Skeletal muscle cell (primary cell): ENCODE measurements around the gene MYBPC2.
A peak's percentile ranks its signal among the peaks of the same experiment; 100 is the strongest.
"Not testable (repeated sequence)": the region's sequence is repeated elsewhere in the genome, so short reads cannot be mapped to it uniquely, and the experiment has no call there.

Experiments used
- DNase-seq: peaks from one replicate; pipeline ENCODE4 v3.0.0-alpha.2; 2010; ENCODE audit warnings: low read depth
- H3K4me3 ChIP-seq: 2 replicates; pipeline ENCODE4 v1.5.1; 2011; ENCODE audit warnings: low read depth, mild to moderate bottlenecking, control low read depth, low read length, moderate library complexity

Gene MYBPC2

GRCh38 chr19:50449236-50449899 is 16.7 kb downstream of the MYBPC2 start:
- no peak overlapping the region for H3K4me3 ChIP-seq
- no peak for DNase-seq

DNA sequence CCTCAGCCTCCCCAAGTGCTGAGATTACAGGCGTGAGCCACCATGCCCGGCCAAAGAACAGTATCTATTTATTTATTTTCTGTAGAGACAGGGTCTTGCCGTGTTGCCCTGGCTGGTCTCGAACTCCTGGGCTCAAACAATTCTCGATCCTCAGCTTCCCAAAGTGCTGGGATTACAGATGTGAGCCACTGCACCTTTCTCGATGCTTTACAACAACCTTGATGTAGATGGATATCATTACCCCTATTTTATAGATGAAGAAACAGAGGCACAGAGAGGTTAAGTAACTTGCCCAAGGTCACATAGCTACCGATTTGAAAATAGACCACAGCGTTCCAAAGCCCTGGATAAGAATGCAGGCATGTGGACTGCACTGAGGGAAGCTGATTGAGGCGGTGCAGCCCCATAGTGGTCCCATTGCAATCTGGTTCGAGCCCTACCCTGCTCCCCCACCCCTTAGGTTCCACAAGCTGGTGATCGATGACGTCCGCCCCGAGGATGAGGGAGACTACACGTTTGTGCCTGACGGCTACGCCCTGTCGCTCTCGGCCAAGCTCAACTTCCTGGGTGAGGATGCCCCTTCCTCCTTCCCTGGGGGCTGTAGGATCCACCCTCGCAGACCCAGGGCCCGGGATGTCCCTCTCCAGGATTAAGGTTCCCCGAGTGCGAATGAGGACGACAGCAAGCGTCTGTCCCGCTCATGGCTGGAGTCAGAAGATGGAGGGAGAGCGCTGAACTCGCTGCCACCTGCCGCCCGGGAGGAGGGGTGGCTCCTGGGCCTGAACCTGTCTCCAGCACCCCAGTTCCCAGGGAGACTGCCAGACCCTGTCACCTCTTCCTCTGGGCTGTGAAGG is 17.9 kb downstream of the MYBPC2 start:
- H3K4me3 ChIP-seq = no peak overlapping the region
- no peak for DNase-seq

GRCh38 chr19:50451223-50451534 is 18.5 kb downstream of the MYBPC2 start:
- DNase-seq = no peak

GRCh38 chr19:50453243-50453642 is 20.6 kb downstream of the MYBPC2 start:
- no peak for DNase-seq
- H3K4me3 ChIP-seq = no peak overlapping the region

More at GRCh38 chr19:50451223-50451534, 18.5 kb downstream of the MYBPC2 start:
- no peak overlapping the region for H3K4me3 ChIP-seq

DNA sequence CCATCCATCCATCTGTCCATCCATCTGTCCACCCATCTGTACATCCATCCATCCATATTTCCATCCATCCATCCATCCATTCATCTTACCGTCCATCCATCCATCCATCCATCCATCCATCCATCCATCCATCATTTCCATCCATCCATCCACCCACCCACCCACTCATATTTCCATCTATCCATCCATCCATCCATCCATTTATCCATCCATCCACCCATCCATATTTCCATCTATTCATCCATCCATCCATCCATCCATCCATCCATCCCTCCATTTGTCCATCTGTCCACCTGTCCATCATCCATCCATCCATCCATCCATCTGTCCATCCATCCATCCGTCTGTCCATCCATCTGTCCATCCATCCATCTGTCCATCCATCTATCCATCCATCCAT is 23.3 kb downstream of the MYBPC2 start:
- no peak for DNase-seq

DNA sequence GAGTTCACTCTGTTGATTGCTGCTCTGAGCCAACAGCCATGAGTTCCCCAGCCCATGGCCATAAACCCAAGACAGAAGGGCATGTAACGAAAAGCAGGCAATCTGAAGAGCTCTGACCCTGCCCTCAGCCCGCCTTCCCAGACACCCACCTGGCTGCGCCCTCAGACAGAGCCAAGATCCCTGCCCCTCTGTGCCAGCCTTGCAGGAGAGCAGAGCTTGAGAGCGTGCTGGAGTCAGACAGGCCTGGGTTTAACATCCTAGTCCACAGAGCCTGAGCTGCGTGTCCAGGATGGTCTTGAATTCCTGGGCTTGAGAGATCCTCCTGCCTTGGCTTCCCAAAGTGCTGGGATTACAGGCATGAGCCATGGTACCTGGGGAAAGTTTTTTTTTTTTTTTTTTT is 24.6 kb downstream of the MYBPC2 start:
- no peak overlapping the region for H3K4me3 ChIP-seq
- DNase-seq = no peak

More for the DNA sequence above, 23.3 kb downstream of the MYBPC2 start:
- no peak overlapping the region for H3K4me3 ChIP-seq

DNA sequence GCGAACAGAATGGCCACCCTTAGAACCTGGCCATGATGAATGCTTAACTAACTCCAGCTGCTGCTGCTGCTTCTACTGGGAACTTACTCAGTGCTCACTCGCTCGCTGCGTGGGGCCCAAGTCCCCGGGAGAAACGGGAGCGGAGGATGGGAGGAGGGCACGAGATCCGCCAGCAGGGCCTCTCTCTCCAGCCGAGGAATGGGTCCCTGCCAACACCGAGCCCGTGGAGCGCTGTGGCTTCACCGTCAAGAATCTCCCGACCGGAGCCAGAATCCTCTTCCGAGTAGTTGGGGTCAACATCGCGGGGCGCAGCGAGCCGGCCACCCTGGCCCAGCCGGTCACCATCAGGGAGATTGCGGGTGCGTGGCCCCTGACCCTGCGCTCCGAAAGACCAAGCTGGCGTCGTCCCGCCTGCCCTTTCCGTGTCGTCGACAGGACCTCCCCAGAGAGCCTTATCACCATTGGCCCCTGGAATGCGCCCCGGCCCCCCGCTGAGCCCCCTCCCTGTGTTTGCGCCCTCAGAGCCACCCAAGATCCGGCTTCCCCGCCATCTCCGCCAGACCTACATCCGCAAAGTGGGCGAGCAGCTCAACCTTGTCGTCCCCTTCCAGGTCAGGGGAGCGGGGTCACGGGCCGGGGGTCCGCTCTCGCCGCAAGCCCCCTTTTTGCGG is 25.8 kb downstream of the MYBPC2 start:
- H3K4me3 ChIP-seq = no peak overlapping the region
- DNase-seq = no peak

DNA sequence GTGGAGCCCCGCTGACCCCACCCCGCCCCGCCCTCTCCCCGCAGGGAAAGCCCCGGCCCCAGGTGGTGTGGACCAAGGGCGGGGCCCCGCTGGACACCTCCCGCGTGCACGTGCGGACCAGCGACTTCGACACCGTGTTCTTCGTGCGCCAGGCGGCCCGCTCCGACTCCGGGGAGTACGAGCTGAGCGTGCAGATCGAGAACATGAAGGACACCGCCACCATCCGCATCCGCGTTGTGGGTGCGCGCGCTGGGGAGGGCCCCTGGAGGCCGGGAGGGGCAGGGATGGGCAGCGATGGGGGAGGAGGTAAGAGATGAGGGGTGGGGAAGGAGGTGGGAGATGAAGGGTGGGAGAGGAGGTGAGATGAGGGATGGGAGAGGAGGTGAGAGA is 26.4 kb downstream of the MYBPC2 start:
- no peak for DNase-seq
- H3K4me3 ChIP-seq = no peak overlapping the region

- no peak for DNase-seq
- no peak overlapping the region for H3K4me3 ChIP-seq
Measured at GRCh38 chr19:50459638-50460037, 26.9 kb downstream of the MYBPC2 start.

DNA sequence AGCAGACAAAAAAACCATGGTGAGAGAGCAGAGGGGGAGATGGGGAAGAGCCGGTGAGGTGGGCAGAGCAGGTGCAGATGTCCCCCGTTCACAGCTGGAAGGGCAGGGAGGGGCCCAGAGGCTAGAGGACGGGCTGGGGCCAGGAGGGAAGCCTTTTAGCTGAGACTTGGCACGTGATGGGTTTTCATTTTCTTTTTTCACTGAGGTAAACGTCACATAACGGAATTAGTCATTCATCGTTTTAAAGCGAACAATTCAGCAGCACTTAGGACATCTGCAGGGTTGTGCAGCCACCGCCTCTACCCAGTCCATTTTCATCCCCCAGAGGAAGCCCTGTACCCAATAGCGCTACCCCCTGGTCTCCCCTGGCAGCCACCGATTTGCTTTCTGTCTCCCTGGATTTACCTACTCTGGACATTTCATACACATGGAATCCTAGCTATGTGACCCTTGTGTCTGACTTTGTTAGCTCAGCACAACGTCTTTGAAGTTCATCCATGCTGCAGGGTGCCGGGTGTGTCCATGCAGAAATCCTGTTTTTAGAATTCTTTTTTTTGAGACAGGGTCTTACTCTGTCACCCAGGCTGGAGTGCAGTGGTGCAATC is 27.6 kb downstream of the MYBPC2 start:
- no peak for DNase-seq
- H3K4me3 ChIP-seq = no peak overlapping the region

- H3K4me3 ChIP-seq = no peak overlapping the region
- DNase-seq = peak; percentile 23
Measured at GRCh38 chr19:50461066-50461875, 28.6 kb downstream of the MYBPC2 start.

GRCh38 chr19:50462970-50463369 is 30.3 kb downstream of the MYBPC2 start:
- no peak for DNase-seq

GRCh38 chr19:50464348-50464747 is 31.7 kb downstream of the MYBPC2 start:
- DNase-seq = no peak

More at GRCh38 chr19:50462970-50463369, 30.3 kb downstream of the MYBPC2 start:
- no peak overlapping the region for H3K4me3 ChIP-seq

GRCh38 chr19:50465000-50465399 is 32.3 kb downstream of the MYBPC2 start:
- no peak for DNase-seq
- H3K4me3 ChIP-seq = no peak overlapping the region

More at GRCh38 chr19:50464348-50464747, 31.7 kb downstream of the MYBPC2 start:
- H3K4me3 ChIP-seq = no peak overlapping the region

GRCh38 chr19:50465986-50466705 is 33.5 kb downstream of the MYBPC2 start:
- no peak overlapping the region for H3K4me3 ChIP-seq
- DNase-seq = no peak

- no peak for DNase-seq
- H3K4me3 ChIP-seq = no peak overlapping the region
Measured at GRCh38 chr19:50466706-50467039, 34.0 kb downstream of the MYBPC2 start.

DNA sequence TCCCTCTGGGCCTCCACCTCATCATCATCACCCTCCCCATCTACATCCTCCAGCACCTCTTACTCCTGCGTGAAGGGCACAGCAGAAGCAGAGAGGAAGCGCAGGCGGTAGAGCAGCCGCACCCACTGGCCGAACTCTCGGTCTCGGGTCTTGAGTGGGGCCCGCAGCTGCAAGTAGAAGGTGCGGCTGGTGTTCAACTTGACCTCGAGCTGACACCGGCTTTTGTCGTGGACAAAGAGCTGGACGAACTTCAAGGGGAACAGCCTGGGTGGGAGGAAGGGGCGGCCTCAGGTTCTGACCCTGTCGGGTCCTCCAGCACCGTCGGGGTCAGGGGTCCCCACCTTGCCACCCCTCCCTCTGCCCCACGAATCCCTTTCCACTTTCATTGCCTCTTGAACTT is 34.9 kb downstream of the MYBPC2 start:
- DNase-seq = no peak
- no peak overlapping the region for H3K4me3 ChIP-seq

DNA sequence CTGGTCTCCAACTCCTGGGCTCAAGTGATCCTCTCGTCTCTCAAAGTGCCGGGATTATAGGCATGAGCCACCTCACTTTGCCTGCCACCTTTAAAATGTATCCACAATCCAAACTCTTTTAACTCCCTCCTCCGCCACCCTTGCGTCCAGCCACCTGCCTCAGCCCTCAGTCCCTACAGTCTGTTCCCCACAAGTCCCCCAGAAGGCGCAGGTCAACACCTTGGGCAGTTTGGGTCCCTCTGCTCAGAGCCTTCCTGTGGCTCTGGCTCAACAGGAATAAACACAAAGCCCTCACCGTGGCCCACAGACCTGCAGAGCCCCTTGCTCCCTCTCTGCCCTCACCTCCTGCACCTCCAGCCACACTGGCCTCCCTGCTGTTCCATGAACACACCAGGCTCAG is 36.1 kb downstream of the MYBPC2 start:
- DNase-seq = no peak
- H3K4me3 ChIP-seq = no peak overlapping the region

- DNase-seq = not testable (repeated sequence)
Measured at GRCh38 chr19:50473336-50473735, 40.6 kb downstream of the MYBPC2 start.

More at GRCh38 chr19:50473336-50473735, 40.6 kb downstream of the MYBPC2 start:
- not testable (repeated sequence) for H3K4me3 ChIP-seq
